DMS153 treated with DMSO at 0.1 percent for 48 hours (cell line): Measurements from ENCODE around the gene PACSIN2.
"Not testable (repeated sequence)": the region's sequence is repeated elsewhere in the genome, so short reads cannot be mapped to it uniquely, and the experiment has no call there.

ENCODE experiments used
- DNase-seq: peaks from one replicate; lab custom pipeline; 2025; ENCODE audit not compliant: unreplicated experiment; lab: John Stamatoyannopoulos, UW

PACSIN2 gene

GRCh38 chr22:43014869-43015676 is at the start of gene PACSIN2:
PACSIN2 (minus strand) TSS chr22:43015149; CDS start chr22:42912080, 103,069 bp downstream.
- peak; percentile 95 for DNase-seq

- DNase-seq = no peak
These were observed 45.2 kb upstream of the PACSIN2 start for GRCh38 chr22:43060183-43060582.

- no peak for DNase-seq
These were observed 42.7 kb upstream of the PACSIN2 start for GRCh38 chr22:43057641-43058040.

GRCh38 chr22:43053176-43053575 is 38.2 kb upstream of the PACSIN2 start:
- no peak for DNase-seq

GRCh38 chr22:43050995-43051394 is 36.0 kb upstream of the PACSIN2 start:
- DNase-seq = no peak

GRCh38 chr22:43047605-43048004 is 32.7 kb upstream of the PACSIN2 start:
- no peak for DNase-seq

GRCh38 chr22:43044290-43044712 is 29.4 kb upstream of the PACSIN2 start:
- DNase-seq = no peak

- DNase-seq = peak; percentile 47
These were observed 27.3 kb upstream of the PACSIN2 start for GRCh38 chr22:43042101-43042780.

- DNase-seq = no peak
These were observed 24.9 kb upstream of the PACSIN2 start for GRCh38 chr22:43039800-43040199.

- DNase-seq = no peak
These were observed 23.4 kb upstream of the PACSIN2 start for GRCh38 chr22:43038325-43038724.

- no peak for DNase-seq
These were observed 21.4 kb upstream of the PACSIN2 start for GRCh38 chr22:43036282-43036829.

GRCh38 chr22:43035250-43035649 is 20.3 kb upstream of the PACSIN2 start:
- no peak for DNase-seq

GRCh38 chr22:43031617-43032016 is 16.7 kb upstream of the PACSIN2 start:
- DNase-seq = no peak

GRCh38 chr22:43018615-43019014 is 3.7 kb upstream of the PACSIN2 start:
- DNase-seq = no peak

- DNase-seq = no peak
These were observed 2.8 kb upstream of the PACSIN2 start for GRCh38 chr22:43017525-43018460.

- DNase-seq = not testable (repeated sequence)
These were observed 1.2 kb upstream of the PACSIN2 start for GRCh38 chr22:43016150-43016549.

GRCh38 chr22:43015677-43016042 is 711 bp upstream of the PACSIN2 start:
- DNase-seq = no peak

- DNase-seq = peak; percentile 4
These were observed 557 bp downstream of the PACSIN2 start for GRCh38 chr22:43014316-43014868.

- no peak for DNase-seq
These were observed 1.3 kb downstream of the PACSIN2 start for GRCh38 chr22:43013355-43014315.

- no peak for DNase-seq
These were observed 2.6 kb downstream of the PACSIN2 start for GRCh38 chr22:43012390-43012789.
